ENCODE results near the gene TCF7L1.
"Not testable (repeated sequence)": the region's sequence is repeated elsewhere in the genome, so short reads cannot be mapped to it uniquely, and the experiment has no call there.

Gene TCF7L1

DNA sequence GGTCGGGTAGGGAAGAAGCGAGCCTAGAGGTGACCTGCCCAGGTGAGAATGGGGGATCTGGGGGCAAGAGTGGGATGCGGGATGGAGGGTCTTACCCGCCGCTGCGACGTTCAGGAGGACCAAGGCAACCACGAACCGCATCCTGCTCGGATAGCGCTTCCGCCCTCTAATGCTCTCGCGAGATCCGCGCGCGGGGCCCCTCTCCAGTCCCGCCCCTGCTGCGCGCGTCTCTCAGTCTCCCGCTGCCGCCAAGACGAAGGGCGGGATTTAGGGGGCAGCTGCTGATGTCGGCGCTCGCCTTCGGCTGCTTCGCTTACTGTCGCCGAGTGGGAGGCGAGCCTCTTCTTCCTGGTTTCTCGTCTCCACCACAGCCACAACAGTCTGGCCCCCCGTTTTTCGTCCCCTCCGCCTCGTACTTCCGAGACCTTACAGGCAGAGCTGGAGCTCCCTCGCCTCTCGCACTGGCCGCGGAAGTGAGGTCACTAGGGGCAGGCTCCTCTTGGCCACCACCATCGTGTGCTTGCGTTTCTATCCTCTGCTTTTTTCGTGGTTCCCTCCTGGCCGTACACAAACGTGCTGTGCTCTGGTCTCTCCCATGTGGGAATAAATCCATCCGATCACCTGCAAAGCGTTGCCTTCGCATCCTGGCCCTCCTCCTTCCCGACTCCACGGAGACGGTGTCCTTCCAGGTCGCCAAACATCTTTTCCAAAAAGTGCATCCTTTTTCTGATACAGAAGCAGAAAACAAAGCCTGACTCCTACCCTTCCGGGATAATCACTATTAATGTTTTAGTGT lies 194.8 kb downstream of the TCF7L1 start, which contains the start of gene TGOLN2:
TGOLN2 (minus strand) TSS at position 168 of the 796 bp plus-strand sequence; CDS start at position 141, 27 bp downstream.
- DNase-seq = peak; percentile 97

DNA sequence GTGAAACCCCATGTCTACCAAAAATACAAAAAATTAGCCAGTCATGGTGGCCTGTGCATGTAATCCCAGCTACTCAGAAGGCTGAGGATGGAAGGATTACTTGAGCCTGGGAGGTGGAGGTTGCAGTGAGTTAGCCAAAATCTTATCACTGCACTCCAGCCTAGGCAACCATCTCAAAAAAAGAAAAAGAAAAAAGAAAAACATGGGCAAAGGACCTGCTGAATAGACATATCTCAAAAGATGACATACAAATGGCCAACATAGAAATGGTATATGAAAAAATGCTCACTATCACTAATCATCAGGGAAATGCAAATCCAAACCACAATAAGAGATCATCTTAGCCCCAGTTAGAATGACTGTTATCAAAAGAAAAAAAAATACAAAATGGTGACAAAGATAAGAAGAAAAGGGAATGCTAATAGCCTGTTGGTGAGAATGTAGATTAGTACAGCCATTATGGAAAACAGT lies 196.0 kb downstream of the TCF7L1 start:
- no peak for DNase-seq

DNA sequence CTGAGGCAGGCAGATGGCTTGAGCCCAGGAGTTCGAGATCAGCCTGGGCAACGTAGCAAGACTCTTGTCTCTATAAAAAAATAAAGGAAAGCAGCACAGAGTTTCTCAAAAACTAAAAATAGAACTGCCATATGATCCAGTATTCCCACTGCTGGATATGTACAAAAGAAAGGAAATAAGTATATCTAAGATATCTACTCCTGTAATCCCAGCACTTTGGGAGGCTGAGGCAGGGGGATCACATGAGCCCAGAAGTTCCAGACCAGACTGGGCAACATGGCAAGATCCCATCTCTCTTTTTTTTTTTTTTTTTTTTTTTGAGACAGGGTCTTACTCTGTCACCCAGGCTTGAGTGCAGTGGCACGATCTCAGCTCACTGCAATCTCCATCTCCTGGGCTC lies 196.5 kb downstream of the TCF7L1 start:
- not testable (repeated sequence) for DNase-seq

GRCh38 chr2:85330839-85331636 lies 197.8 kb downstream of the TCF7L1 start:
- no peak for DNase-seq

DNA sequence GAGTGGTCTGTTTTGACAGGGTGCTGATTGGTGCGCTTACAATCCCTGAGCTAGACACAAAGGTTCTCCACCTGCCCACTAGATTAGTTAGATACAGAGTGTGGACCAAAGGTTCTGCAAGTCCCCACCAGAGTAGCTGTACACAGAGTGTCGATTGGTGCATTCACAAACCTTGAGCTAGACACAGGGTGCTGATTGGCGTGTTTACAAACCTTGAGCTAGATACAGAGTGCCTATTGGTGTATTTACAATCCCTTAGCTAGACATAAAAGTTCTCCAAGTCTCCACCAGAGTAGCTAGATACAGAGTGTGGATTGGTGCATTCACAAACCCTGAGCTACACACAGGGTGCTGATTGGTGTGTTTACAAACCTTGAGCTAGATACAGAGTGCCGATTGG lies 200.7 kb downstream of the TCF7L1 start:
- DNase-seq = not testable (repeated sequence)

DNA sequence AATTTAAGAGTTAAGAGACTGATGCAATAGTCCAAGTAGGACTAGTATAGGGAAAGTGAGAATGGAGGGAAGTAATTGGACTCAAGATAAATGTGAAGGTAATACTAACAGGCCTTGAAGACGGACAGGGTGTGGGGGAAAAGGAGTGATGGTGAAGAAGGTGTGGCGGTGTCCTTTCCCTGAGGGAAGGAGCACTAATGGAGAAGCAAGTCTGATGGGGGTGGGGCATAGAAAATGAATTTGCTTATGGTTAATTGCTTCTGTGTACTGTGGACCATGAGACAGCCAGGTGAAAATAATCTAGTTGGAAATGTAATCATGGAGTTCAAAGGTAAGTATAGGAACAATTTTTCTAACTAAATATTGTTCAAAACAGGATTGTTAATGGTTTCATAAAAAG lies 201.7 kb downstream of the TCF7L1 start:
- DNase-seq = no peak

- no peak for DNase-seq
Measured at GRCh38 chr2:85340034-85340892, 207.1 kb downstream of the TCF7L1 start.

DNA sequence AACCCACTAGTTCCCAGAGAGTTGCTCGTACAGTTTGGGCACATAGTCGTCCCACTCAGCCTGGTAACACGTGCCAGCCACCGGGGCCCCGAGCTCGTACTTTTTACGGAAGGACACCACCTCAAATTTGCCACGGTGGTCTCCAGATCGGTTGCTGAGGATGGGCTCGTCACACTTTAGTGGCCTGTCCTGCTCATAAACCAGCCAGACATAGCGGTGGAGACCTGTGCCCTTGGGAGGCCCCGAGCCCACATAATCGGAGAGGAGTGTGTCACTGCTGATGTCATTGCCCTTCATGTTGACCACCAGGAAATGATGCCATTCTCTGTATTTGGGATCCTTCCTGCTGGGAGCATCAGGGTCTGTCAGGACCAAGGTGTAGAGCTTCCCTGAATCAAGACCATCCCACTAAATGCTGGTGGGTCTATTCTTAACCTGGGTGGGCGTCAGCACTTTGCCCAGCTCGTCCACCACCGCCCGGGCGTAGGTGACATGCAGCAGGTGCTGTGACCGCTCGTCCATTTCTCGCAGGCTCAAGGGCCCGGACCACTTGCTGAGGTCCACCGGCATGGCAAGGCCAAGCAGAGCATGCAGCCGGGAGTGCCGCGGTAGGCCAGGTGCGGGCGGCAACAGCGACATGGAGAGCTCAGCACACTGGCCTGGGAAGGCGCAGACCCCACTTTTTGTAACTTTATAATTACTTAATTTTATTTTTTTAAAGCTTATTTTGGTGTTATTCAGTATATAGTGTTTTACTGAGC lies 208.3 kb downstream of the TCF7L1 start:
- DNase-seq = no peak

GRCh38 chr2:85342156-85342555 lies 209.0 kb downstream of the TCF7L1 start:
- no peak for DNase-seq

GRCh38 chr2:85343207-85343895 lies 210.2 kb downstream of the TCF7L1 start:
- not testable (repeated sequence) for DNase-seq

- no peak for DNase-seq
Measured at GRCh38 chr2:85344356-85344954, 211.3 kb downstream of the TCF7L1 start.

DNA sequence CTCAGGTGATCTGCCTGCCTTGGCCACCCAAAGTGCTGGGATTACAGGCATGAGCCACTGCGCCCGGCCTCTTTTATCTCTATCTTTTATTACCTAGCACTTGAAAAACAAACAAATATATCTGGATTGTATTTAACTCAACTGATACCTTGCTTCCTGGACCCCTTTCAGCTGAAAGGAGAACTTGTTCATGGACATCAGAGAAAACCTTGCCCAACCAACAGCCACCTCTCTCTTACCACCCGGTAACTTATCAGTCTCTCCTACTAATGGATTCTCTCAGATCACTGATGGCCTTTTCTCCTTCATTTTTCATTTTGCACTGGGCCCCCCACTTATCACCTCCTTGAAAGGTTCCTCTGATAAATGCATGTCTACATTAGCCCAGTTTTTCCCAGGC lies 214.4 kb downstream of the TCF7L1 start:
- no peak for DNase-seq

DNA sequence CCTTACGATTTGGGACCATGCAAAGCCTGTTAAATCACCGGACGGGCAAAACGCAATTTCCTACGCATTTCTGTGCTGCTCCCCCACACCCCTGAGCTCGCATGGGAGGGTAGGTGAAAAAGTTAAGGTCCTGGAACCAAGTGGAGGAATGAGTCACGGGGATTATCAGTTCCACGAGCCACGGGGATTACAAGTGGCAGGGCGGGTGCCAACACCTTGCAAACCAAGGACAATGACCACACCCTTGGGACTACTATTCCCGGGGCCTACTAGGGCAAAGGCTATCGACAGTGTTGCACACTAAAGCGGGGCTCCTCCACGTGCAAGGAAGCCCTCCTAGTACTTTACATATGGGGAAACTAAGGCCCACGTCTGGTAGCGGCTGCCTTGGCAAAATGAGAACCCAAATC lies 220.7 kb downstream of the TCF7L1 start:
- DNase-seq = peak; percentile 32

GRCh38 chr2:85354286-85355072 lies 221.3 kb downstream of the TCF7L1 start, which contains the start of the genes ELMOD3 and RETSAT:
ELMOD3 (plus strand) TSS chr2:85354769; CDS start chr2:85357199, 2,430 bp downstream.
RETSAT (minus strand) TSS chr2:85354528; CDS start chr2:85354507, 21 bp downstream.
- peak; percentile 98 for DNase-seq

DNA sequence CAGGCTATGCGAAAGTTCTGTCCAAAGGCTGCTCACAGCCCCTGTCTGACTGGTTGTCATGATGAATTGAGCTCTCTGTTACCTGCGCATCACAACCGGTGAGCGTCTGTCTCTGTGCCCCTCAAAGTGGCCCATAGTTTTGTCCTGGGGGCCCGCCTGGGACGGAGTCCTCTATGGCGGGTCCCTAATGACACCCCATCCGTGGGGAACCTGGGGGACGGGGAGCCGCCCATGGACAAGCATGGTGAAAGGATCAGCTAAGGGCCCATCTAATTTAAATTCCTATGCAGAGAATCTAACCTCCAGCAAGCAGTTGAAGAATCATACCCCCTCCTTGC lies 221.8 kb downstream of the TCF7L1 start:
- DNase-seq = peak; percentile 23

DNA sequence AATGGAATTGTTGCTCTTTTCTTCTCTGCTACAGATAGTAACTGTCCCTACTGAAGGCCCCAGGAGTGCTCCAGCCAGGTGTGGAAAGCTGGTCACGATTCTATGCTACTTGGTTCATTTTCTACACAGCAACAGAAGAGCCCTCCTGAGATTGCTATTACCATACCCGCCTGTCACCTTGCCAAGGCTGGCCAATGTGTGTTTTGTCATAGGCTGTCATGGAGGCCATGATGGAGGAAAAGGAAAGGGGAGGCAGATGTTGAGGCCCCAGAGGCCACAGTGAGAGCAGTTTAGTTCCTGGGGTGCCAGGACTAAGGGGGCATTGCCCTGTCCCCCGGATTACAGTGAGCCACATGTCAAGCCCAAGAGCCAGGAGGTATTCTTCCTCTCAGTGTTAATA lies 222.3 kb downstream of the TCF7L1 start:
- no peak for DNase-seq

DNA sequence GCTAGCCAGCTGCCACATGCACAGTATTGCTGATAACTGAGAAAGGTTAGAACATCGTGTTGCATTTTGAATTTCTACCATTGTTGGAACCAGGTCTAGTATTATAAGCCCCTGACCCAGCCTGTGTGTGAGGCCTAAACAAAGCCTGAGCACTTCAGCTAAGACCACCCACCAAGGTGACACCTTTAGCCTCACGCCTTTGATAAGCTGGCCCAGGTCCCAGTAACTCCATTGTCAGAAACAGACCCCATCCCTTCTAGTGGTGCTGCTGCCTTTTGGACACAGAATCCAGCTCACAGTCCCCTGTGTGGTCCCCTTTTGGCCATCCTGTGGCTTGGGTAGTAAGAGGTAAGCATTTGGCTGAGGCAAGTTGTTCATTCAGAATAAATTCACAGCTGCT lies 223.0 kb downstream of the TCF7L1 start:
- no peak for DNase-seq

DNA sequence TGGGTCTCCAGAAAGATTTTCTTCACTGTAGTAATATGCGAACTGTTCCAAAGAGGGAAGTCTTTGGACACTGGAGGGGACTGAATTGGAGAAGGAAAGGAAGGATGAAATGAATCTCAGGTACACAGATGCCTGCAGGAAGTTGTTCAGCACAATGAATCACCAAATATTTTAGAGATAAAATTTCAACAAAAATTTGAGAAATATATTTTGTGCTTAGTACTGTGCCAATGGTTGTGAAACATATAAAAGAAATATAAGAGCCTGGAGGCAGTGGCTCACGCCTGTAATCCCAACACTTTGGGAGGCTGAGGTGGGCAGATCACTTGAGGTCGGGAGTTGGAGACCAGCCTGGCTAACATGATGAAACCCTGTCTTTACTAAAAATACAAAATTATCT lies 224.5 kb downstream of the TCF7L1 start:
- DNase-seq = no peak

Data from stimulated activated CD4-positive, alpha-beta T cell treated with anti-CD3 and anti-CD28 coated beads, Interleukin-15, amount 100 ng/mL, for 24 hours (primary cell).